Fibroblast of mammary gland (primary cell): Measurements from ENCODE around the gene PSMD5.

Source experiments
- DNase-seq: peaks from one replicate; pipeline ENCODE4 v3.0.0-alpha.2; 2010; ENCODE audit warnings: low read depth
- H3K4me3 ChIP-seq: 2 replicates; pipeline ENCODE4 v1.5.1; 2011; ENCODE audit warnings: low read depth, mild to moderate bottlenecking, low read length, moderate library complexity; ENCODE audit not compliant: control insufficient read depth
- CTCF ChIP-seq: conservative IDR thresholded peaks from 2 replicates; pipeline ENCODE4 v1.5.1; 2011; ENCODE audit warnings: low read depth, low read length, inconsistent platforms; ENCODE audit not compliant: control insufficient read depth, insufficient read depth

The PSMD5 gene

GRCh38 chr9:120777229-120777628 lies 65.5 kb downstream of the PSMD5 start:
- DNase-seq, result no peak
- no peak for TF ChIP-seq CTCF
- no peak overlapping the region for H3K4me3 ChIP-seq

GRCh38 chr9:120776788-120777187 lies 65.9 kb downstream of the PSMD5 start:
- DNase-seq, result no peak
- no peak overlapping the region for H3K4me3 ChIP-seq
- no peak for TF ChIP-seq CTCF

GRCh38 chr9:120775859-120776258 lies 66.9 kb downstream of the PSMD5 start:
- no peak for TF ChIP-seq CTCF
- H3K4me3 ChIP-seq, result no peak overlapping the region
- no peak for DNase-seq

- DNase-seq, result no peak
- H3K4me3 ChIP-seq, result no peak overlapping the region
- no peak for TF ChIP-seq CTCF
Measured at GRCh38 chr9:120774719-120775118, 68.0 kb downstream of the PSMD5 start.

GRCh38 chr9:120773256-120773655 lies 69.5 kb downstream of the PSMD5 start:
- TF ChIP-seq CTCF, result no peak
- no peak for DNase-seq
- H3K4me3 ChIP-seq, result no peak overlapping the region

- DNase-seq, result no peak
- H3K4me3 ChIP-seq, result no peak overlapping the region
- TF ChIP-seq CTCF, result no peak
Measured at GRCh38 chr9:120770931-120771330, 71.8 kb downstream of the PSMD5 start.

- no peak overlapping the region for H3K4me3 ChIP-seq
- no peak for DNase-seq
- TF ChIP-seq CTCF, result no peak
Measured at GRCh38 chr9:120768886-120769285, 73.8 kb downstream of the PSMD5 start.
